HG02970 (cell line): ENCODE data around the gene BUD23.
"Not testable (repeated sequence)": the region's sequence is repeated elsewhere in the genome, so short reads cannot be mapped to it uniquely, and the experiment has no call there.

Source experiments
- ATAC-seq: cut with Tn5 transposase; IDR thresholded peaks from one replicate; pipeline ENCODE4 v1.9.1; 2021; ENCODE audit warnings: mild to moderate bottlenecking, moderate library complexity, moderate number of reproducible peaks; ENCODE audit not compliant: unreplicated experiment, low FRiP score

BUD23 gene

GRCh38 chr7:73699370-73700068 is 16.1 kb downstream of the BUD23 start:
- no peak for ATAC-seq

- no peak for ATAC-seq
These were observed 16.6 kb downstream of the BUD23 start for GRCh38 chr7:73700069-73700423.

DNA sequence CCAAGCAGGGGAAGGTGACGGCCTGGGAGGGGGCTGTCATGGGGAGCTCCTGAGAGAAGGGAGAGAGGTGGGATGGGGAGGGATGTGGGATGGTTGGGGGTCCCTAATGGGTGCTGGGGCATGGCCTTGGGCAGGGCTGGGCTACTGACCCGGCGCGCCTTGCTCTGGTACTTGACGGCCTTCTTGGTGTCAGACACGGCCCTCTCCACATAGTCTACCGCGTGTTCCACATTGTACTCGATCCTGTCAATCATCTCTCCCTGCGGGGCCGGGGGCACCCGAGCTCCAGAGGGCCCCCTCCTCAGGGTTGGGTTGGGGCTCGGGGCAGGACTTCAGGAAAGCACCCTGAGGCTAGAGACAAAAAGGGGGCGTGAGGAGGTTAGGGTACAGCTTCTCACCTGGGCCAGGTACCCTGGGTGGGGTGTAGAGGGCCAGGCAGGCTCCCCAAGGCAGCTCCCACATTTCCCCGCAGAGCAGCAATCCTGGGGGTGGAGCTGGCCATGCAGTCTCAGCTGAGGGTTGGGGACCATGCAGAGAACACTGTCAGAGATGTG is 17.3 kb downstream of the BUD23 start:
- ATAC-seq = no peak

DNA sequence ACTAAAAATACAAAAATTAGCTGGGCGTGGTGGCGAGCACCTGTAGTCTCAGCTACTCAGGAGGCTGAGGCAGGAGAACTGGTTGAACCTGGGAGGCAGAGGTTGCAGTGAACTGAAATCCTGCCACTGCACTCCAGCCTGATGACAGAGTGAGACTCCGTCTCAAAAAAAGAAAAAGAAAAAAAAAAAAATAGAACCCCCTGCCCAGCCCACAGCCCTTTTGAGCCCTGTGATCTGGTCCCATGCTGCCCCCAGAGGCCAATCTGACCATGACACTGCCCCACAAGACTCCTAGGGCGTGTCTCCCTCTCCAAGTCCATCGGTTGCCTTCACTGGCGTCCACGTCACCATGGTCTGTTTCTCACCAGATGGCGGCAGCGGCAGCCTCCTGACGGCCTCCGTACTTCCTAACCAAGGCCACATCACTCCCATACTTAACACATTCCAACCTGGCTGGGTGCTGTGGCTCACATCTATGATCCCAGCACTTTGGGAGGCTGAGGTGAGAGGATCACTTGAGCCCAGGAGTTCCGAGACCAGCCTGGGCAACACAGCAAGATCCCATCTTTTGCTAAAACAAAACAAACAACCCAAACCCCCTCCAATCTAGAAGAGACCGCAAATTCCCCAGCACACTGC is 18.1 kb downstream of the BUD23 start:
- no peak for ATAC-seq

DNA sequence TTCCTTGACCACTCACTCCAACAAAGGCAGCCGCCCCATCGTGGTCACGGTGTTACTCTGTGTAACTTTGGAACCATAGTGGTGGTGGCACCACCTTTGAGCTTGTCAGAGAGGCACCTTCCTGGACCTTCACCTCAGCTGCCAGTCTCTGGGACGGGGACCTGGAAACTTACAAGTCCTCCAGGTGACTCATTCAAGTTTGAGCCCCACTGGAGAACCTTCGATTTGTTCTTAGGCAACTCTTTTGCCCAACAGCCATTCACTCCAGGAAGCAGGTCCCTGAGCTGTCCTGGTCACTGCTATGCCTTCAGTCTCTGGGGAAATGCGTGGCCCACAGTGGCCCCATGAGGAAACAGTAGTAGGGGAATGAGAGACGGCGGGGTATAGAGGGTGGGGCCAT is 18.8 kb downstream of the BUD23 start:
- no peak for ATAC-seq

DNA sequence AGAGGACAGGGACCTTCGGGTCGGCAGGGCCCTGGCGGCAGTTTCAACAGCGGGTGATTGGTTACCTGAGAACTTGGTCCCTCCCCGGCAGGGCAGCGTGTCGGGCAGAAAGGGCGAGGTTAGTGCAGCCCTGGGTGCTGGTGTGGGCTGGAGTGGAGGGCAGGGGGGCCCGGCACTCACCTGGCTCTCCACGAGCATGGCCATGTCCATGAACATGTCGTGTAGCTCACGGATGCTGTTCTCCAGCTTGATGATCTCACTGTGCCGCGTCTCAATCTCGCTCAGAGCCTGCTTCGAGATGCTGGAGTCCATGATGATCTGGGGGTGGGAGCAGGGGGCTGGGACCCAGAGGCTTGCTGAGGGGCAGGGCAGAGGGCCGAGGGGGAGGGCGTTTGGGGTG is 19.3 kb downstream of the BUD23 start:
- ATAC-seq = no peak

GRCh38 chr7:73703225-73703624 is 19.8 kb downstream of the BUD23 start:
- ATAC-seq = no peak

DNA sequence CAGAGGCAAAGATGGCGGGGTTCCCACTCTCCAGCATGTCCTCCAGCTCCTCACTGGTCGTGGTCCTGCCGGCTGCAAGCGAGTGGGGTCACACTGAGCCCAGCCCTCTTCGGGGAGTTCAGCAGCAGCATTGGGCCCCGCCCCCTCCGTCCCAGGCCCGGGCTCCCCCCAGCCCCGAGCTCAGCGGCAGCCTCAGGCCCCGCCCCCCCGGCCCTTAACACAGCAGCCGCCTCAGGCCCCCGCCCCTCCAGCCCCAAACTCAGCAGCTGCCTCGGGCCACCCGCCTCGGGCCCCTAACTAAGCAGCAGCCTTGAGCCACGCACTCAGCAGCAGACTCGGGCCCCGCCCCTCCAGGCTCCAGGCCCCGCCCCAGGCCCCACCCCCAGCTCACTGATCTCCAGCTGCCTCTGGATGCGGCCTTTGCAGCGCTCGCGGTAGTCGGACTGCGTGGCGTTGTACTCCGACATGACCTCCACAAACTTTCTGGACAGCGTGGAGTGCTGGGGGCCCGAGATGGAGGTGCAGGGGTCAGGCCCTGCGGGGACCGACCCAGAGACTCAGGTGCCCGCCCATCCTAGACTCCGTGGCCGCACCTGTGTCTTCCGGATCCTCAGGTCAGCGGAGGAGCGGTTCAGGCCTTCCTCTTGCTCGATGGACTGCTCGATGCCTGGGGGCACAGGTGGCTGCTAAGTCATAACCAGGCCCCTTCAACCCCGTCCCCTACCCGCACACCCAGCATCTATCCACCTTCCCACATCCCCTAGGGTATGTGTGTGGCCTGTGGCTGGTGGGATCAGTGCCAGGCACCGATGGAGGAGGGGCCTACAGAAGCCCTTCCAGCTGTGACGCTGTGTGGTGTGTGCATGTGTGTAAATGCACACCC is 20.6 kb downstream of the BUD23 start:
- no peak for ATAC-seq

GRCh38 chr7:73704640-73705550 is 21.5 kb downstream of the BUD23 start:
- no peak for ATAC-seq

DNA sequence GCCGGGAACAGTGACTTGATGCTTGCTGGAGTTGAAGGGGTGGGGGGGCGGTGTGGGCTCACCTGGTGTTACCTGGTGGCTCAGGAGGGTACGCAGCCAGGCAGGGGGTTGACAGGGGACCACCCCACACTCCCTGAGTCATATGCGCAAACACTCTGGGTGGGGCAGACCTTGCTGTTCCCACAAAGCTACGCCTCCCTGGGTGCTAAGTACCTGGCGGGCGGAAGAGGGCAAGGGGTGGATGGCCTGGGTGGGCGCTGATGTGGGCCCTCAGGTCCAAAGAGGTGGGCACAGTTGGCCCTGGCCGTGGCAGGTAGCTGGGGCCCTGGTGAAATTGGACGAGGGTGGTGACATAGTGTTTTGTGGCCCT is 22.1 kb downstream of the BUD23 start:
- no peak for ATAC-seq

- ATAC-seq = no peak
These were observed 23.0 kb downstream of the BUD23 start for GRCh38 chr7:73706126-73707044.

DNA sequence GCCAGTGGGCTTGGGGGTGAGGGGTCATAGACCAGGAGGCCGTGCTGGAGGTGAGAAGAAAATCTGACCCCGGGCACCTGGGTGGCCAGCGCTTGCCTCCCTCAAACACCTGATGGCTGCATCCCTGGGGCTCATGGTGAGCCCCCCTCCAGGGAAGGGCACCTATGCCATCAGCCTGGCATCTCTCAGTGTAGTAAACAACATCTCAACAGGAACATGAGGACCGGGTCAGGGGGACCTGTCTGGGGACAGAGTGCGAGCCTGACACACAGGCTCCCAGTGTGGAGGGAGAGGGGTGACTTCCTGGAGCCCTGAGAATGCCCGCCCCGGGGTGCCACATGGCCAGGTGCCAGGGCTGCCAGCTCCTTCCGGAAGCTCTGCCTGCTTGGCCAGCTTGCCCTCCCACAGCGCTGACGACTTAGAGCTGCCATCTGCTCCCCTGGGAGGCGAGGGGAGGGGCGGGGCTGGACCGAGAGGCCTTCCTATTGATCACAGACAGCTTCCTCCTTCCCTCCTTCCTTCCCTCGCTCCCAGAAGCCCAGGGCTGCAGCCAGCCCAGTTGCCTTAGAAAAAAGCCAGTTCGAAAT is 23.7 kb downstream of the BUD23 start:
- no peak for ATAC-seq

DNA sequence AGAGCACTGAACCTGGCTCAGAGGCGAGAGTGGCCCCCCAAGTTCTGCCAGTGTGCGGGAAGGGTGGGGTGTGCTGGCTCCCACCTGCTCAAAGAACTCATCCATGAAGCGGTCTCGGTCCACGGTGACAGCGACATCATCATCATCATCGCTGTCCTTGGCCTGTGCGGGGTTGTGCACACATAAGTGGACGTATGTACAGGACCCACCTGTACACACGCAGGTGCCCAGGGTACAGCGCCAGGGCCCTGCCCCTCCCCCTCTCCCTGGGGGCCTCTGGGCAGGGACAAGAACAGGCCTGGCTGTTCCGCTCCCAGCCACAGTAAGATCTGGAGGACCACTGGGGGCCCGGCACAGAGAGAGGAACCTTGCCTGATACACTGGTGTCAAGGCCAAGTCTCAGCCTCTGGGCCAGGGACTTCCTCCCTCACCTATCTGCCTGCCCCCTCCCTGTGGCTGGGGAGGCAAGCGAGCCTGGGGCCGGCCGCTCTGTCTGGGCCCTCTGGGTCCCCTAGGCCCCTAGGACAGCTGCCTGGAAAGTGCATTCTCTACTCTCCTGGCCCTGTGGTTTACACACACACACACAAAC is 25.7 kb downstream of the BUD23 start:
- no peak for ATAC-seq

GRCh38 chr7:73712773-73713172 is 29.4 kb downstream of the BUD23 start:
- no peak for ATAC-seq

DNA sequence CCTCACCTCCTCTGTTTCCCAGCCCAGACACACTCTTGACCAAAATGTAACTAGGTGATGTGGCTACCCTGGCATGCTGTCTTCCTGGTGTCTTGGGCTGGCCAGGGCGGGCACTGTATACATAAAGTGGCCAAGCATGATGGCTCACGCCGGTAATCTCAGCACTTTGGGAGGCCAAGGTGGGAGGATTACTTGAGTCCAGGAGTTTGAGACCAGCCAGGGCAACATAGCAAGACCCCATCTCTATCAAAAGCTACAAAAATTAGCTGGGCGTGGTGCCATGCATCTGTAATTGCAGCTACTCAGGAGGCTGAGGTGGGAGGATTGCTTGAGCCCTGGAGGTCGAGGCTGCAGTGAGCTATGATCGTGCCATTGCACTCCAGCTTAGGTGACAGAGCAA is 29.9 kb downstream of the BUD23 start:
- ATAC-seq = not testable (repeated sequence)

GRCh38 chr7:73715648-73716317 is 32.4 kb downstream of the BUD23 start:
- no peak for ATAC-seq

- no peak for ATAC-seq
These were observed 33.0 kb downstream of the BUD23 start for GRCh38 chr7:73716318-73716890.
